GM12874 (cell line): Measurements from ENCODE around the gene RBM20.

Source experiments
- CTCF ChIP-seq: IDR thresholded peaks from 2 replicates; pipeline ENCODE4 v1.5.1; 2011; ENCODE audit warnings: low read depth, mild to moderate bottlenecking, control low read depth, low read length, moderate library complexity; ENCODE audit not compliant: insufficient read depth

RBM20 gene

GRCh38 chr10:110757586-110757985, 113.5 kb downstream of the RBM20 start:
- no peak for TF ChIP-seq CTCF

GRCh38 chr10:110758128-110758765, 114.1 kb downstream of the RBM20 start:
- no peak for TF ChIP-seq CTCF

- TF ChIP-seq CTCF: no peak
Observed at GRCh38 chr10:110758898-110759297, 114.8 kb downstream of the RBM20 start.

- TF ChIP-seq CTCF: no peak
Observed at GRCh38 chr10:110759523-110759922, 115.4 kb downstream of the RBM20 start.

- TF ChIP-seq CTCF: no peak
Observed at GRCh38 chr10:110762109-110762848, 118.1 kb downstream of the RBM20 start.

GRCh38 chr10:110762849-110763211, 118.7 kb downstream of the RBM20 start:
- no peak for TF ChIP-seq CTCF

GRCh38 chr10:110764378-110764777, 120.2 kb downstream of the RBM20 start:
- no peak for TF ChIP-seq CTCF
